GM18861 (cell line): ENCODE measurements around the gene IL6.
"Not testable (repeated sequence)": the region's sequence is repeated elsewhere in the genome, so short reads cannot be mapped to it uniquely, and the experiment has no call there.

Experiments used
- ATAC-seq: cut with Tn5 transposase; IDR thresholded peaks from one replicate; pipeline ENCODE4 v1.9.1; 2021; ENCODE audit not compliant: unreplicated experiment

Gene IL6

DNA sequence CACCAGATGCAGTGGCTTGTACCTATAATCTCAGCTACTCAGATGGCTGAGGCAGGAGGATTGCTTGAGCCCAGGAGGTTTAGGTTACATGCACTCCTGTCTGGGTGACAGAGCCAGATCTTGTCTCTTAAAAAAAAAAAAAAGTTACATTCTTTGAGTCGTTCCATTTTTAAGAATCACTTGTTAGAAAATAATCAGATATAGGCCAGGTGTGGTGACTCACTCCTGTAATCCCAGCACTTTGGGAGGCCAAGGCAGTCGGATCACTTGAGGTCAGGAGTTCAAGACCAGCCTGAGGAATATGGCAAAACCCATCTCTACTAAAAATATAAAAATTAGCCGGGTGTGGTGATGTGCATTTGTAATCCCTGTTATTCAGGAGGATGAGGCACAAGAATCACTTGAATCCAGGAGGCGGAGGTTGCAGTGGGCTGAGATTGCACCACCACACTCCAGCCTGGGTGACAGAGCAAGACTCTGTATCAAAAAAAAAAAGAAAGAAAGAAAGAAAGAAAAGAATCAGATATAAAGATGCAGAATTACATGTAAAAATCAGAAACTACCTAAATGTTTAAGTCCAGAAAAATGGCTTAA is 52.8 kb downstream of the IL6 start:
- ATAC-seq = not testable (repeated sequence)

DNA sequence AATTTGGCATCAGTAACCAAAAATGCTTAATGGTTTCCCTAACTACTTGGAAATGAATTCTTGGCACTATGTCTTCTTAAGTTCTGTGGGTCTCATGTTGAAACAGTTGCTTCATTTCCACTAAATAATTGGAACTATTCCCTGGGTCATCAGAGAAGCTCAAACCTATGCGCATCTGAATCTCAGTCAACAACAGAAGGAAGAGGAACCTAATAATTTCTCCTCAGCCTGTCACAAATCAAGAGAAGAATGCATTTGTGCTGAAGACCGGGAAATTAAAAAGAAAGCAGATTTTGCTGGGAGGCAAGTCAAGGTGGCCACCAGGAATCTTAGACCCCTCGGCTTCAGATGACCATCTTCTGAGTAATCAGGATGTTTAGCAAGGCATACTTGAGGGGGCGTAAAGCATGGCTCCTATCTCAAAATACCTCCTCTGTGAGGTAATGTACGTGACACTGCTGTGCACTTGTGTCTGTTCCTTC is 54.3 kb downstream of the IL6 start:
- no peak for ATAC-seq
